Loucy (cell line): ENCODE measurements around the gene MAML2.

Experiments used
- EZH2phosphoT487 ChIP-seq: fragments of 200-600 bp; IDR thresholded peaks from 2 replicates; pipeline ENCODE4 v1.6.1; 2018; ENCODE audit warnings: antibody characterized with exemption, mild to moderate bottlenecking, moderate library complexity, borderline replicate concordance
- TF ChIP-seq, protein P1 (sequence below): fragments of 200-600 bp; sonication (generic); conservative IDR thresholded peaks from 2 replicates; pipeline ENCODE4 v1.5.1; 2014; ENCODE audit warnings: mild to moderate bottlenecking, antibody characterized with exemption, low read length

- TF ChIP-seq, protein P1, sequence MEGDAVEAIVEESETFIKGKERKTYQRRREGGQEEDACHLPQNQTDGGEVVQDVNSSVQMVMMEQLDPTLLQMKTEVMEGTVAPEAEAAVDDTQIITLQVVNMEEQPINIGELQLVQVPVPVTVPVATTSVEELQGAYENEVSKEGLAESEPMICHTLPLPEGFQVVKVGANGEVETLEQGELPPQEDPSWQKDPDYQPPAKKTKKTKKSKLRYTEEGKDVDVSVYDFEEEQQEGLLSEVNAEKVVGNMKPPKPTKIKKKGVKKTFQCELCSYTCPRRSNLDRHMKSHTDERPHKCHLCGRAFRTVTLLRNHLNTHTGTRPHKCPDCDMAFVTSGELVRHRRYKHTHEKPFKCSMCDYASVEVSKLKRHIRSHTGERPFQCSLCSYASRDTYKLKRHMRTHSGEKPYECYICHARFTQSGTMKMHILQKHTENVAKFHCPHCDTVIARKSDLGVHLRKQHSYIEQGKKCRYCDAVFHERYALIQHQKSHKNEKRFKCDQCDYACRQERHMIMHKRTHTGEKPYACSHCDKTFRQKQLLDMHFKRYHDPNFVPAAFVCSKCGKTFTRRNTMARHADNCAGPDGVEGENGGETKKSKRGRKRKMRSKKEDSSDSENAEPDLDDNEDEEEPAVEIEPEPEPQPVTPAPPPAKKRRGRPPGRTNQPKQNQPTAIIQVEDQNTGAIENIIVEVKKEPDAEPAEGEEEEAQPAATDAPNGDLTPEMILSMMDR, result no peak
- no peak for TF ChIP-seq EZH2phosphoT487
Measured at GRCh38 chr11:96061069-96061468, 281.9 kb downstream of the MAML2 start.
